Left colon (tissue), 2 donors: ENCODE measurements around the gene SDK1. TPM values are rescaled to one million over a fixed set of nuclear protein-coding genes. Genes with fewer than 3 reads are reported as not detected.

ENCODE experiments used
- ATAC-seq: fragments of 200-7000 bp; cut with Tn5 transposase; one replicate; pipeline ENCODE4 v1.9.1; 2020; ENCODE audit warnings: mild to moderate bottlenecking, moderate library complexity
- DNase-seq, 2 donors: peaks; one replicate each; pipeline ENCODE4 v3.0.0-alpha.2; 2020
- intact Hi-C, 2 donors: fragments of 100-400 bp; cut with DNase I in 1 of 2; cut with micrococcal nuclease in 1 of 2; formaldehyde crosslinking; loops; one replicate each; pipeline versions ENCODE4 v1.11.2 to v1.14.0; 2022; cut with DNase I, micrococcal nuclease
- total RNA-seq, 2 donors: library from RNA; stranded (reverse); fragmentation: NEBNext Ultra II Directional; extraction: Animal tissue kit (Norgen Biotek cat#: 25700); gene quantifications; one replicate each; pipeline ENCODE4 v1.2.1, GENCODE V29; 2021
- donor health status: DM: no; HTN: no; CAD: no.
- donor health status: DM: yes; HTN: yes; CAD: no.

SDK1 gene
- total RNA-seq, 2 donors from 2014 or later: 3.4 to 5.8 TPM

DNA sequence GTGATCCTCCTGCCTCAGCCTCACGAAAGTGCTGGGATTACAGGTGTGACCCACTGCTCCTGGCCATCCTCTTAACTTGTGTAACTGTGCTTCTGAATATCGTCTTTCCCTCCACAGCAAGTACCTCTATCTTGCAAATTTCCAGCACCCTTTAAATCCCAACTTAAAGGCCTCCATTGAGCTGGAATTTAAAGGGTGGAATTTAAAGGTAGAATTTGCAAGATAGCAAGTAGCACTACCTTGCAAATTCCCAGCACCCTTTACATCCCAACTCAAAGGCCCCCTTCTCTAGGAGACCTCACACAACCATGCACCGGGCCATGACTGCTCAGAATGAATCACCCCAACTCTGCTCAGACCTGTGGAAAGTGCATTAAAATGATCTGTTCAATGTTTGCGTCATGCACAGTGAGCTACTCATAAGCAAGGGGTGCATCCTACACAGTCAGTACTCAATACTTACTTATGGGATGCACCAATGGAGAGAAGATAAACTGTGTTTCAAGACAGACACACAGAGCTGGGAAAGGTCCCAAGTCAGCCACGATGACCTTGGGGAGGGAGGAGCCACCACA lies 17.8 kb upstream of the SDK1 start:
- ATAC-seq (no peak), DNase-seq (no peak)
- intact Hi-C loops: no loop called here

- no peak for ATAC-seq
Measured at GRCh38 chr7:3285652-3286051, 15.4 kb upstream of the SDK1 start.

GRCh38 chr7:3289996-3290395 lies 11.1 kb upstream of the SDK1 start:
- no peak for ATAC-seq
- intact Hi-C loops: no loop called here

More at GRCh38 chr7:3285652-3286051, 15.4 kb upstream of the SDK1 start:
- intact Hi-C loops: no loop called here
- no peak for DNase-seq

GRCh38 chr7:3292694-3293093 lies 8.4 kb upstream of the SDK1 start:
- intact Hi-C loops: no loop called here
- DNase-seq: no peak
- no peak for ATAC-seq

More at GRCh38 chr7:3289996-3290395, 11.1 kb upstream of the SDK1 start:
- no peak for DNase-seq

- ATAC-seq: peak; percentile 98
- intact Hi-C loops: no loop called here
Measured at GRCh38 chr7:3294432-3295100, 6.5 kb upstream of the SDK1 start.

GRCh38 chr7:3297105-3297819 lies 3.8 kb upstream of the SDK1 start:
- ATAC-seq (no peak), DNase-seq (no peak)
- intact Hi-C loops: no loop called here

More at GRCh38 chr7:3294432-3295100, 6.5 kb upstream of the SDK1 start:
- peak; percentile 36 to 61 for DNase-seq

- intact Hi-C loops: no loop called here
- no peak for ATAC-seq
- peak in 1 of 2 donors; percentile 9 for DNase-seq
Measured at GRCh38 chr7:3300221-3300650, 816 bp upstream of the SDK1 start.

GRCh38 chr7:3301449-3301731 lies 338 bp downstream of the SDK1 start:
- DNase-seq (no peak), ATAC-seq (no peak)
- intact Hi-C loops: no loop called here

- ATAC-seq: no peak
- intact Hi-C loops: no loop called here
- peak in 1 of 2 donors; percentile 14 for DNase-seq
Measured at GRCh38 chr7:3301831-3302618, 973 bp downstream of the SDK1 start.

GRCh38 chr7:3302681-3303320 lies 1.7 kb downstream of the SDK1 start:
- ATAC-seq (no peak), DNase-seq (no peak)
- intact Hi-C loops: no loop called here

DNA sequence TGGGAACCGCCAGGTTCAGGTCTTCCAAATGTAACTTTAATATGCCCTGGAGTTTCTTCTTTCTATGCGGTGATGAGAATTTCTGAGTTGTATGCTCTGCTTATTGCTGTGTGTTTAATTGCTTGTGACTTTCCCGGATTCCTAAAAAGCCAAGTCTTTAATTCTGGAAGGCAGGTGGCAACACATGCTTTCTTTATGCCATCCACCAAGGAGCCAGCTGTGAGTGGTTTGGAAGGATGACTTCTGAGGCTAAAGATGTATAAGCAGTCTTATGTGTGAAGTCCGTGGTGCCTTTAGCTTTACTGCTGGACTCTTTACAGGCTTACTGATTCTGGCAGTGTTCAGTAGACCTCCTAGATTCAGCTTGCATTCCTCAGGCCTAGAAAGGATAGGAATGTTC lies 3.1 kb downstream of the SDK1 start:
- DNase-seq (no peak), ATAC-seq (no peak)
- intact Hi-C loops: no loop called here

DNA sequence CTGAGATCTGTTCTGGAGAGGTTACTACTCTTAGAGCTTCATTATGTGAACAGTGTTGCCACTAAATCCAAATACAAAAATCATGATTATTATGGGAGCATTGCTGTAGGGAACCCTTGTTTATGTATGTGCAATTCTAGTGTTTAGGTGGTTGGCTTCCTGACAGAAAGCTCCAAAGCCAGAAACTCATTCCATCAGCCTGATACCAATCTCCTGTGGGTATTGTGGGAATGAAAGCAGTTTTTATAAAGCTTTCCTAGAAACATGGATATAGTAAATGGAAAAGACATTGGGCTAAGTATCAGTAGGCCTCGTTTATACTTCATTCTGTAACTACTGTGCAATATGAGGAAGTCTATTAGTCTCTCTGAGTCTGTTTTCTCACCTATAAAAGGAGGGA lies 6.4 kb downstream of the SDK1 start:
- ATAC-seq (no peak), DNase-seq (no peak)
- intact Hi-C loops: no loop called here

GRCh38 chr7:3309140-3309539 lies 8.1 kb downstream of the SDK1 start:
- intact Hi-C loops: no loop called here
- DNase-seq (no peak), ATAC-seq (no peak)

DNA sequence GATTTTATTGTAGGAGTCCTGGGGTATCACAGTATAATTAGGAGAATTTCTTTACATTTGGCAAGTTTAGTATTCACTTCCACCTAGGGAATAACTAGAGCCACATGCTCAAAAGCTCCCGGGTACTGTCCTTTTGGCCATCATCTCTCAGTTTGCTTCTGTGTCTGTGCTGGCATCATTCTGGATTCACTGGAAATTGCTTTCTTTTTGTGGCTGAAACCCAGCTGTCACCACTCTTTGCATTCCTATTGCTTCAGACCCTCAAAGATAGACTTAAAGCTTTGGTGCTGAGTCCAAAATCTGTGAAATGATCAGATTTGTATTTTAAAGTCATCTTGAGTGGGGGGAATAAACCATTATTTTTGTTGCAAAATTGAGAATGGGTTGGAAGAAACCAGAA lies 8.9 kb downstream of the SDK1 start:
- intact Hi-C loops: no loop called here
- ATAC-seq: no peak

GRCh38 chr7:3310884-3311283 lies 9.8 kb downstream of the SDK1 start:
- DNase-seq (no peak), ATAC-seq (no peak)
- intact Hi-C loops: no loop called here

More for the DNA sequence above, 8.9 kb downstream of the SDK1 start:
- no peak for DNase-seq

DNA sequence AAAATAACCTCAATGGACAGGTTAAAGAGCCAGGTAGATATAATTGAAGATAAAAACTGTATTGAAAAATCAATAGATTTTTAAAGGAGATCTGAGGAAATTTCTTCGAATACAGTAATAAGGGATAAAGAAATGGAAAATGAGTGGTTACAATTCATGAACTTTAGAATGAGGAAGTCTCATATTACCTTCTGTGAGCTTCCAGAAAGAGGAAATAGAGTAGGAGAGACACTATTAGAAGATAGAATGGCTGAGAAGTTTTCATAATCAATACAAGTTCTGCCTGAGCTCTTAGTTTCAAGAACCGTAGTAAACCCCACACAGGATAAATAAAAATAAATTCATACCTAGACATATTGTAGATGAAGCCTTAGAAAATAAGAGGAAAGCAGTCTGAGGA lies 11.5 kb downstream of the SDK1 start:
- intact Hi-C loops: no loop called here
- ATAC-seq (no peak), DNase-seq (no peak)

DNA sequence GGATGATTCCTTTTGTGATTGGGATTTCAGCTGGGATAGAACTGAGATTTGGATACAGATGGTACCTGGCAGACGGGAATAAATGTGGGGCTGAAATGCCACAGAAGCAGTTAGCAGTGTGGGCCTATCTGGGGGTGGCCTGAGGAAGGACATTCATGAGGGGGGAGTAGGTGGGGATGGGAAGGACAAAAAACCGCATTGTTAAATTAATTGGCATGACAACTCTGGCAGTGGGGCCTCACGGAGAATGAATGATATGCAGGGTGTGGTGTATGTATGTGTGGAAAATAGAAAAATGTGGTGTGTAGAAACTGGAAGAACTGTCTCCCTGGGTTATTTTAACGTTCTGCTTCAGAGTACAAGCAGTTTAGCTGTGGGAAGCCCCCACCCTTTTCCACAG lies 17.8 kb downstream of the SDK1 start:
- ATAC-seq: no peak
- intact Hi-C loops: no loop called here
- DNase-seq: no peak

DNA sequence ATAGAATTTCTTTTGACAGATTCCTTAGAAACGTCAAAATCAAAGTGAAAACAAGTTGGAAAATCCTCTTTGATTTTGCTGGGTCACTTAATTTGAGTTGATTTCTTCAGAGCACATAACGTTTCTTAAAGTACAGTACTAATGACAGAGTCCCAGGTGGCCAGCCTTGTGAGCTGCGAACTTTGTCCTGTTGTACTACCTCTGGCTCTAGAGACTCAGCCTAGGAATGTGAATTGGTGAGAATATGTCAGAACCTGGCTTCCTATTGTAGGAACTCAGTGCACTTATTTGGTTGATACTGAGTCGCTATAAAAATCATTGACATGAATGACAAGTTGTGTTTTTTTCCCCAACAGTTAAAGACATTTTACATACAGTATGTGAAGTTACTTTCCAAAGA lies 20.2 kb downstream of the SDK1 start:
- no peak for ATAC-seq

GRCh38 chr7:3321745-3322144 lies 20.7 kb downstream of the SDK1 start:
- no peak for ATAC-seq
- no peak for DNase-seq
- intact Hi-C loops: no loop called here

More for the DNA sequence above, 20.2 kb downstream of the SDK1 start:
- intact Hi-C loops: no loop called here
- no peak for DNase-seq
